Astrocyte of the spinal cord (primary cell): ENCODE results near the gene GPR37.

Source experiments
- DNase-seq: peaks from one replicate; pipeline ENCODE4 v3.0.0; 2011; ENCODE audit warnings: low read depth, low spot score
- H3K4me3 ChIP-seq: 2 replicates; pipeline ENCODE4 v1.5.1; 2011; ENCODE audit warnings: low read depth, mild to moderate bottlenecking, low read length, moderate library complexity
- in situ Hi-C: cut with HindIII; loops from 2 replicates; pipeline ENCODE4 v1.10.0; 2017; ENCODE audit warnings: low sequenced_read_pairs
- TF ChIP-seq, protein P1 (sequence below): IDR thresholded peaks from 2 replicates; pipeline ENCODE4 v1.5.1; 2012; ENCODE audit warnings: low read depth, mild to moderate bottlenecking, low read length, inconsistent platforms

Gene GPR37

DNA sequence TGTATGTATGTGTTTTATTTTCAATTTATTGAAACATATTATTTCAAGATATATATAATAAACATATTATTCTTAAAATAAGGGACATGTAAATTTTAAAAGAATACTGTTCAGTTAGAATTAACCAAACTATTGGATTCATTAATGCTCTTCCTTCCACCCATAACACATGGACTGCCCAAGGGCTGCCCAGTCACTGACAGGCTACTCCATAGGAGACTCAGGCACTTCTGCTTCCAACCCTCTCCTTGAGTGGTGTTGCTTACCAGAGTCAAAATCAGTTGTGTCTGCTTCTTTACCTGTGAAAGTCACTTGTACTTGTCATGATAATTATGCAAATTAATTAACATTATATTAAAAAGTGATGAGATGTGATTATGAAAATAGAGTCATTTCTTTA is 9.8 kb upstream of the GPR37 start:
- no peak overlapping the region for H3K4me3 ChIP-seq
- TF ChIP-seq, protein P1, sequence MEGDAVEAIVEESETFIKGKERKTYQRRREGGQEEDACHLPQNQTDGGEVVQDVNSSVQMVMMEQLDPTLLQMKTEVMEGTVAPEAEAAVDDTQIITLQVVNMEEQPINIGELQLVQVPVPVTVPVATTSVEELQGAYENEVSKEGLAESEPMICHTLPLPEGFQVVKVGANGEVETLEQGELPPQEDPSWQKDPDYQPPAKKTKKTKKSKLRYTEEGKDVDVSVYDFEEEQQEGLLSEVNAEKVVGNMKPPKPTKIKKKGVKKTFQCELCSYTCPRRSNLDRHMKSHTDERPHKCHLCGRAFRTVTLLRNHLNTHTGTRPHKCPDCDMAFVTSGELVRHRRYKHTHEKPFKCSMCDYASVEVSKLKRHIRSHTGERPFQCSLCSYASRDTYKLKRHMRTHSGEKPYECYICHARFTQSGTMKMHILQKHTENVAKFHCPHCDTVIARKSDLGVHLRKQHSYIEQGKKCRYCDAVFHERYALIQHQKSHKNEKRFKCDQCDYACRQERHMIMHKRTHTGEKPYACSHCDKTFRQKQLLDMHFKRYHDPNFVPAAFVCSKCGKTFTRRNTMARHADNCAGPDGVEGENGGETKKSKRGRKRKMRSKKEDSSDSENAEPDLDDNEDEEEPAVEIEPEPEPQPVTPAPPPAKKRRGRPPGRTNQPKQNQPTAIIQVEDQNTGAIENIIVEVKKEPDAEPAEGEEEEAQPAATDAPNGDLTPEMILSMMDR, result no peak
- DNase-seq, result no peak
- in situ Hi-C loops, result no loop called here

DNA sequence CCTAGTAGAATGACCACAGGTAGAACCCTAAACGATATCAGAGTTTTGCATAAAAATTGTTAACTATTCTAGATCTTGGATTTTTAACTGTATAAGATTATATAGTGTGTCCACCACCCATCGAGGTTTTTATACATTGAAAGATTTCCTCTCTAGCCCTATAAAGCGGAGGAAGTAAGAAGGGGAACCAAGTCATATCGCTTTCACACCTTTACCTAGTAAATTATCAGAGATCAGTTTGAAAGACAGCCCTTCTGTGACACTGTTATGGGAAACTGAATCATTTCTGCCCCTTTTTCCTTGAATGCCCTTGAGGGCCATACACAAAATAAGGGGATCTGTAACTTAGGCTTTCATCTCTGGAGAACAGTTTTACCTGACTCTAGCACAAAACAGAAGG is 8.3 kb upstream of the GPR37 start:
- no peak overlapping the region for H3K4me3 ChIP-seq
- no peak for DNase-seq
- TF ChIP-seq, protein P1, result no peak
- in situ Hi-C loops, result no loop called here

DNA sequence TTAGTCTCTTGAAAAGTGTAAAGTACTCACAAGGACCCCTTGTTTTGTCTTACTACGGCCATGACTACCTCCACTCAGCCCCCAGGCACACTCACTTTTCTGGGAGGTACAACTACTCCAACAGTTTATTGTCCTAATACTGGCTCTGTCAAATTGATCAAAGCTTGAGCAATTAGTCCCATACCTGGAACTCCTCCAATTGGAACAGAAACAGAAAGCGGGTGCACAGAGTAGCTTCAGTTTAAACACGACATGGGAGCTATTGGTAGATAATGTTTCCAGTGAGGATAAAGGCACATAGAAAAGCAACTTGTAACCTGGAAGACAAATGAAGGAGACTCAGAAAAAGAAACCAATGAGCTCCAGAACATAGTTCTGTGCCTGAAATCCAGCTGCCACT is 7.7 kb upstream of the GPR37 start:
- no peak overlapping the region for H3K4me3 ChIP-seq
- TF ChIP-seq, protein P1, result no peak
- in situ Hi-C loops, result no loop called here
- no peak for DNase-seq

DNA sequence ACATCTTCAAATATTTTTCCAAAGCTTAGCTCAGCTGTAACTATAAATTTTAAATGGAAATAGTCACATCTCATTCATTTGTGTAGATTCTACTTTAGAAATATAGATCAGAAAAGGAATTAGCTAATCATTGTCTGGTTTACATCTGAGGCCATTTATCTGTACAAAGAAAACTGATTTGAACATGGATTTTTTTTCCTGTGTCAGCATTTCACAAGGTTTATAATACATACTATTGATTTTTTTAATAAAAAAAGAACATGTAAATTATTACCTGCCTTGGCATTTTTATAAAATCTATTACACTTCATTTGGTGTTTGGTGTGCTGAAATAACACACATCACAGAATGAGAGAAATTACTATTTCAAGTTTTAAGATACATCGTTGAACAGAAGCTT is 3.5 kb upstream of the GPR37 start:
- in situ Hi-C loops, result no loop called here
- H3K4me3 ChIP-seq, result no peak overlapping the region
- DNase-seq, result no peak
- TF ChIP-seq, protein P1, result no peak

DNA sequence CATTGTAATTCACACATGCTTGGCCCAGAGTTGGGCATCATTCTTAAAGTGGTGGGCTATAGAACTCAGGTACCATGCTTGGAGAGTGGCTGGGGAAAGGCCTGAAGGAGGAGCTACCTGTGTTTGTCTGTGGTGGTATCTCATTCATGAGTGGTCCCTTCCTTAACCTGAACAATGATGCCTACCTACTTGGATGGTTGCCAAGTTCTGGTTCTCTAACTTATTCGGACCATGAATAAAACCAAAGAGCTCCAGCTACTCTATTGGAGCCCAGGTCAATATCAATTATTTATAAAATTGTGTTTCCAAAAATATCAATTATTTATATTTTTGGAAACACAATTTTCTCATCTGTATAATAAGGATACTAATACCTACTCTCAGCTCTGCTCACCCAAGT is 2.9 kb upstream of the GPR37 start:
- in situ Hi-C loops, result no loop called here
- DNase-seq, result no peak
- no peak overlapping the region for H3K4me3 ChIP-seq
- TF ChIP-seq, protein P1, result no peak

DNA sequence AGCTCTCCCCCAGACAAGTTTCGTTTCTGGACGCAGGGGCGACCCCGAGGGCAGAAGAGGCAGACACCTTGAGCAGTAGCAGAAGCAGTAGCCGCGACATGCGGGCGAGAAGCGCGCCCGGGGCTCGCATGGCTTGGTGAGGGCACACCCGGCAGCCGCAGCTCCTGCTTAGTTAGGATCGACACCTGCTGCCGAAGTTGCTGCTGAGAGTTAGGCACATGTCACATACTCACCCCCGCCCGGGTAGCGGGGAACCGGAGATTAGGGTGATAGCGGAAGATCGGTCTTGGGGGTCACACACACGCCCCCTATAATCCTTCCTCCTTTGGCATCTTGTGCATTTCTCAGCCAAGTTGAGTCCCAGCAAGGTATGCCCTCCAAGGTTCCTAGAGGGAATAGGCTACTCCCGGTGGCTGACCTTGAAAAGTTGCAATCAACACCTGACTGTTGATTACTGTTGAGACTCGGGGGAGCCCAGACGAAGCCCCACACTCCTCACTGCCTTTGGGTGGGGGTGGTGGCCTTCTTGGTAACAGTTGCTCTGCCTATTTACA is 668 bp downstream of the GPR37 start:
- in situ Hi-C loops, result no loop called here
- TF ChIP-seq, protein P1, result no peak
- peak overlapping the region; percentile 58 for H3K4me3 ChIP-seq
- DNase-seq, result no peak
